ENCODE data around the gene DPP7.

The DPP7 gene

DNA sequence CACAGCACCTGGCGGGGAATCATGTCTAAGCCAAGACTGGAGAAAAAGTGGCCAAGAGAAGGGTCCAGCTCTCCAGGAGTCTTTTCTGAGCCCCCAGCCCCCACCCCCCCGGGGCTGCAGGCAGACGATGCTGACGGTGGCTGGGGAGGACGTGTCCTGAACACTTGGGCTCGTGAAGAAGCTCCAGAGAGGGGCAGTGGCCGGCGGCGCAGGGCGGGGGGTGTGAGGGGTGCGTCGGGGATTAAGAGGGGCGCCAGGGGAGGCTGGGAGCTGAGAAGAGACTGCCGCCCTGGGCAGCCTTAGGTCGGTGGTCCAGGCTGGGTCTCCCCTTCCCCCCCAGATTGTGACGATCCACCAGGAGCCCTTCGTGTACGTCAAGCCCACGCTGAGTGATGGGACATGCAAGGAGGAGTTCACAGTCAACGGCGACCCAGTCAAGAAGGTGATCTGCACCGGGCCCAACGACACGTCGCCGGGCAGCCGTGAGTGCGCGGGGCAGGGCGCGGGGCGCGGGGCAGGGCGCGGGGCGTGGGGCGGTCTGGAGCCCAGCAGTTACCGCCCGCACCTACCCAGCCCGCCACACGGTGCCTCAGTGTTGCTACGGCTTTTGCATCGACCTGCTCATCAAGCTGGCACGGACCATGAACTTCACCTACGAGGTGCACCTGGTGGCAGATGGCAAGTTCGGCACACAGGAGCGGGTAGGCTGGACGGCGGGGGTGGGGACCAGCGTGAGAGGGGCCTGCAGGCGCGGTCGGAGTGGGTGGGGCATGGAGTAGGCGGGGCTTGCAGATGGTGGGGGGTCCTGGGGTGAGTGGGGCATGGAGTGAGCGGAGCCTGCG is 46.4 kb upstream of the DPP7 start:
- Histone ChIP-seq H3K27ac (ENCODE audit: insufficient read depth in 1 of 2, low read depth in 1 of 2, low read length in 2 of 2, poor library complexity in 1 of 2, severe bottlenecking in 2 of 2) (no peak overlapping the region), H3K9me3 (ENCODE audit: control extremely low read depth in 1 of 5, control insufficient read depth in 4 of 5, insufficient read depth in 2 of 5, low read depth in 1 of 5, low read length in 4 of 5) (no peaks in the 10 kb centered on the region), H3K36me3 (ENCODE audit: control insufficient read depth in 4 of 4, insufficient read depth in 4 of 4, low read length in 3 of 4) (no peaks in the 10 kb centered on the region), H3K4me1 (ENCODE audit: control extremely low read depth in 1 of 4, control insufficient read depth in 4 of 4, insufficient read depth in 4 of 4, low read length in 3 of 4) (peaks cover 0 to 49% (median 29%) of the 10 kb centered on the region in 4 experiments), H3K27me3 (replicated peaks in 2 of 5; ENCODE audit: control insufficient read depth in 4 of 5, insufficient read depth in 5 of 5, low read length in 4 of 5) (peaks cover 0 to 96% (median 23%) of the 10 kb centered on the region in 5 experiments), H3K4me3 (ENCODE audit: control insufficient read depth in 1 of 7, extremely low read depth in 1 of 7, insufficient read depth in 4 of 7, low read depth in 2 of 7, low read length in 6 of 7) (no peak overlapping the region)
- ChIA-PET CTCF (no interaction called here), POLR2A (no interaction called here)
- DNase-seq, result peak in 1 of 3 donors; percentile 33
- 32% methylated on average over 43 of the region's 56 CpGs for WGBS (ENCODE audit: insufficient coverage)

DNA sequence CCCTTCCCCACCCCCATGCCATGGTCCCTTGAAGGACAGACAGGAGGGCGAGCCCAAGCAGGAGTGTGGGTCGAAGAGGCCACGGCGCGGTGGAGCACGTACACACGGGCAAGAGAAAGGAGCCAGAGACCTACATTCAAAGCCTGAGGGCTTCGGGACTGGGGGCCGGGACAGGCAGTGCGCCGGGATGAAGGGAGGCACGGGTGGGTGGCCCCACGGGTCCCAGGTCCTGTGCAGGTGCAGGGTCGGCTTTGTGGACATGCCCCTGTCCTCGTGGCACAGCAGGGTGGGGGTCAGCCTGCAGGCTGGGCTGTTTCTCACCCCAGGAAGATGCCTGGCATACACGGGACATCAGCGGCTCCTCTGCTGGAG is 45.5 kb upstream of the DPP7 start:
- POLR2A ChIA-PET, result no interaction called here
- peaks cover 0 to 96% (median 28%) of the 10 kb centered on the region in 5 experiments for H3K27me3 ChIP-seq (replicated peaks in 2 of 5; ENCODE audit: control insufficient read depth in 4 of 5, insufficient read depth in 5 of 5, low read length in 4 of 5)
- no peak overlapping the region for H3K27ac ChIP-seq (ENCODE audit: insufficient read depth in 1 of 2, low read depth in 1 of 2, low read length in 2 of 2, poor library complexity in 1 of 2, severe bottlenecking in 2 of 2)
- DNase-seq, result no peak
- H3K36me3 ChIP-seq (ENCODE audit: control insufficient read depth in 4 of 4, insufficient read depth in 4 of 4, low read length in 3 of 4), result no peaks in the 10 kb centered on the region
- H3K4me1 ChIP-seq (ENCODE audit: control extremely low read depth in 1 of 4, control insufficient read depth in 4 of 4, insufficient read depth in 4 of 4, low read length in 3 of 4), result peaks cover 0 to 49% (median 29%) of the 10 kb centered on the region in 4 experiments
- CTCF ChIA-PET, result no interaction called here
- no peaks in the 10 kb centered on the region for H3K9me3 ChIP-seq (ENCODE audit: control extremely low read depth in 1 of 5, control insufficient read depth in 4 of 5, insufficient read depth in 2 of 5, low read depth in 1 of 5, low read length in 4 of 5)
- H3K4me3 ChIP-seq (ENCODE audit: control insufficient read depth in 1 of 7, extremely low read depth in 1 of 7, insufficient read depth in 4 of 7, low read depth in 2 of 7, low read length in 6 of 7), result no peak overlapping the region
- 76% methylated on average over 17 of the region's 17 CpGs for WGBS (ENCODE audit: insufficient coverage)

DNA sequence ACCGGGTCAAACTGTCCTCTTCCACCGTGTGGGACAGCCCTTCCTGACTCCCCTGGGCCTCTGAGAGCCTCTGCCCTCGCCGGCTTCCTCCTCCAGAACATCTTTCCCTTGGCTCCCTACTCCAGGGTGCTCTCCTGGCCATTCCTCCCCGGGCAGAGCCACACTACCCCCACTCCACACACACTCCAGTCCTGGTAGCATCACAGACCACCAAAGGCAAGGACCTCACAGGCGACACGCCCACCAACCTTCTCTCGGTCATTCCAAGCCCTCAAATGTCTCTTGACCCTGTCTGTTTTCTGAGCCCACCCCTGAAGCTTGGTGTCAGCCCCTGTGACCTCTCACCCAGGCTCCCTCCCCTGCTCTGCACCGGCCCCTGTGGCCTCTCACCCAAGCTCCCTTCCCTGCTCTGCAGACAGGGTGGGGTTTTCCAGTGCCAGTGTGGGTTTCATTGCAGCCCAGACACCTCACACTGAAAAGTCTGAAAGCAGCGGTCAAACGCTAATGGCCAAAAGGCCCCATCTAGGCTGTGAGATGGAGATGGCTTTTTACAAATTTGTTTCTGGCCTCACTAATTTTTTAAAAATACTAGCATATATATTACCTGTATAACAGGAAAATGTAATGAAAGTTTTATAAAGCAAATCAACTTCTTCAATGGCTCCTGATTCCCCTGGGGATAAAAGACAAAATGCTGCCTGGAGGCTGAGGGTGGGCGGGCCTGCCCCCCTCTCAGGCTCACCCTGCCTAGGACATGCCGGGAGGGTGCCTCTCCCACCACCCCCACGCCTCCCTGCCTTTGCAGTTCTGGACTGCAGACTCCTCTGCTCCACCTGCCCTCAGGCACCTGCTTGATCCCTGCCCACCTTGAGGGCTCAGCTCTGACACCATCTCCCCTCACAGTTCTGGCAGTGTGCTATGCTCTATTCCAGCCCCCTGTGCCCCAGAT is 44.8 kb upstream of the DPP7 start:
- Histone ChIP-seq H3K36me3 (ENCODE audit: control insufficient read depth in 4 of 4, insufficient read depth in 4 of 4, low read length in 3 of 4) (no peaks in the 10 kb centered on the region), H3K27ac (ENCODE audit: insufficient read depth in 1 of 2, low read depth in 1 of 2, low read length in 2 of 2, poor library complexity in 1 of 2, severe bottlenecking in 2 of 2) (no peak overlapping the region), H3K27me3 (replicated peaks in 2 of 5; ENCODE audit: control insufficient read depth in 4 of 5, insufficient read depth in 5 of 5, low read length in 4 of 5) (peaks cover 0 to 95% (median 29%) of the 10 kb centered on the region in 5 experiments), H3K9me3 (ENCODE audit: control extremely low read depth in 1 of 5, control insufficient read depth in 4 of 5, insufficient read depth in 2 of 5, low read depth in 1 of 5, low read length in 4 of 5) (no peaks in the 10 kb centered on the region), H3K4me3 (ENCODE audit: control insufficient read depth in 1 of 7, extremely low read depth in 1 of 7, insufficient read depth in 4 of 7, low read depth in 2 of 7, low read length in 6 of 7) (no peak overlapping the region), H3K4me1 (ENCODE audit: control extremely low read depth in 1 of 4, control insufficient read depth in 4 of 4, insufficient read depth in 4 of 4, low read length in 3 of 4) (peaks cover 0 to 49% (median 29%) of the 10 kb centered on the region in 4 experiments)
- CTCF ChIA-PET, result interaction anchor here (1.2 to 1.5 kb wide), 2 partner anchors 13 to 28 kb away, joined by 3 read pairs; partner anchors contain the start of gene TMEM210
- no peak for DNase-seq
- WGBS (ENCODE audit: insufficient coverage), result 48% methylated on average over 8 of the region's 14 CpGs
- POLR2A ChIA-PET, result no interaction called here

DNA sequence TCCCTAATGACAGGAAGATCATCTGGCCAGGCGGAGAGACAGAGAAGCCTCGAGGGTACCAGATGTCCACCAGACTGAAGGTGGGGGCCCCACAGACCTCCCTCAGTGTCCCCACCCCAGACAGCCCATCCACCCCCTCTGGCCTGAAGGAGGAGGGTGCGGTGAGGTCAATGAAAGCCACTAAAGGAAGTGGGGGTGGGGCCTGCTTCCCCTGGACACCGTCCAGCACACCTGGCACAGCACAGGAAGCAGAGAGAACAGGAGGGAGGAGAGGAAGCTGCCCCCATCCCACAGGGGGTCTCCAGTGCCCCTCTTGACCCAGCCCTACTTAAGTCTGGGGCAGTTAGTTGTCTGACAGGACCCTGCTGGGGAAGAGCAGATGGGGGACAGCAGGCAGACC is 44.1 kb upstream of the DPP7 start:
- POLR2A ChIA-PET, result no interaction called here
- peaks cover 0 to 49% (median 29%) of the 10 kb centered on the region in 4 experiments for H3K4me1 ChIP-seq (ENCODE audit: control extremely low read depth in 1 of 4, control insufficient read depth in 4 of 4, insufficient read depth in 4 of 4, low read length in 3 of 4)
- H3K9me3 ChIP-seq (ENCODE audit: control extremely low read depth in 1 of 5, control insufficient read depth in 4 of 5, insufficient read depth in 2 of 5, low read depth in 1 of 5, low read length in 4 of 5), result no peaks in the 10 kb centered on the region
- H3K4me3 ChIP-seq (ENCODE audit: control insufficient read depth in 1 of 7, extremely low read depth in 1 of 7, insufficient read depth in 4 of 7, low read depth in 2 of 7, low read length in 6 of 7), result peak overlapping the region in 1 of 7 experiments; percentile 2
- no peak overlapping the region for H3K27ac ChIP-seq (ENCODE audit: insufficient read depth in 1 of 2, low read depth in 1 of 2, low read length in 2 of 2, poor library complexity in 1 of 2, severe bottlenecking in 2 of 2)
- peaks cover 0 to 87% (median 27%) of the 10 kb centered on the region in 5 experiments for H3K27me3 ChIP-seq (replicated peaks in 2 of 5; ENCODE audit: control insufficient read depth in 4 of 5, insufficient read depth in 5 of 5, low read length in 4 of 5)
- WGBS (ENCODE audit: insufficient coverage), result no CpG with 5 or more reads among the region's 4 CpGs
- no peaks in the 10 kb centered on the region for H3K36me3 ChIP-seq (ENCODE audit: control insufficient read depth in 4 of 4, insufficient read depth in 4 of 4, low read length in 3 of 4)
- DNase-seq, result no peak
- CTCF ChIA-PET, result interaction anchor here (1.2 to 1.5 kb wide), 2 partner anchors 14 to 28 kb away, joined by 3 read pairs; partner anchors contain the start of gene TMEM210

DNA sequence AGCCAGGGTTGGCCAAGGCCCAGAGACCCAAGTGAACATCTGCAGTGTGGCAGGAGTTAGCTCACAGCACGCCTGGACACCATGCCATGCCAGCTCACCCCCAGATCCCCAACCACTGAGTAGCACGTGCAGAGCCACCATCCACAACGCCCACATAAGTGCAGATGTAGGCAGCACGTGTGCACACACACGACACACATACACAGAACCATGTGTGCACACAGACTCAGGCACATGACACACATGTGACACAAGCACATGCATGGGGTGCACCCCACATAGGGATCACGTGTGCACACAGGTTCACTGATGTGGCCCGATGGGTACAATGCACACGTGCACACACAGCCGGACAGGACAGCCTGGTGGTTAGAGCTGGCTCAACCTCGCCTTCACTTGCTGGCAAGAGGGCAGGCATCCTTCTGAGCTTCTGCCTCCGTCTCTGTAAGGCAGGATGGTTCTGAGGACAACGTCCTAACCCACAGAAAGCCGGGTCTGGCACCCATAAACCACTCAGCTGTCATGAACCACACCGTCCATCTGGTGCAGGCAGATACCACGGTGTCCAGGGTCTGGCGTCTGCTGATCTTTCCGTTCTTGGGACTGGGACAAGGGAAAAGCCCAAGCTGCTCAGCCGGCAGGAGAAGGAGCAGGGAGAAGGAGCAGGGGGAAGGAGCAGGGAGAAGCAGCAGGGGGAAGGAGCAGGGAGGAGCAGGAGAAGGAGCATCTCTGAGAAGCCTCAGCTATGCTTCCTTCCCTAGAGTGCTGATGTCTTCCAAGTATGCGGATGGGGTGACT is 43.3 kb upstream of the DPP7 start:
- Histone ChIP-seq H3K4me3 (ENCODE audit: control insufficient read depth in 1 of 7, extremely low read depth in 1 of 7, insufficient read depth in 4 of 7, low read depth in 2 of 7, low read length in 6 of 7) (no peak overlapping the region), H3K27ac (ENCODE audit: insufficient read depth in 1 of 2, low read depth in 1 of 2, low read length in 2 of 2, poor library complexity in 1 of 2, severe bottlenecking in 2 of 2) (no peak overlapping the region), H3K4me1 (ENCODE audit: control extremely low read depth in 1 of 4, control insufficient read depth in 4 of 4, insufficient read depth in 4 of 4, low read length in 3 of 4) (peaks cover 0 to 41% (median 23%) of the 10 kb centered on the region in 4 experiments), H3K9me3 (ENCODE audit: control extremely low read depth in 1 of 5, control insufficient read depth in 4 of 5, insufficient read depth in 2 of 5, low read depth in 1 of 5, low read length in 4 of 5) (no peaks in the 10 kb centered on the region), H3K36me3 (ENCODE audit: control insufficient read depth in 4 of 4, insufficient read depth in 4 of 4, low read length in 3 of 4) (no peaks in the 10 kb centered on the region), H3K27me3 (replicated peaks in 2 of 5; ENCODE audit: control insufficient read depth in 4 of 5, insufficient read depth in 5 of 5, low read length in 4 of 5) (peaks cover 0 to 79% (median 24%) of the 10 kb centered on the region in 5 experiments)
- POLR2A ChIA-PET, result interaction anchor here (0.6 kb wide), 2 partner anchors 88 to 99 kb away, joined by 3 to 4 read pairs; partner anchors contain the start of gene SAPCD2
- CTCF ChIA-PET, result interaction anchor here (1.0 to 1.5 kb wide), 4 partner anchors 8 to 79 kb away, joined by 3 read pairs; no protein-coding TSS in a partner anchor
- 73% methylated on average over 16 of the region's 19 CpGs for WGBS (ENCODE audit: insufficient coverage)
- DNase-seq, result no peak

DNA sequence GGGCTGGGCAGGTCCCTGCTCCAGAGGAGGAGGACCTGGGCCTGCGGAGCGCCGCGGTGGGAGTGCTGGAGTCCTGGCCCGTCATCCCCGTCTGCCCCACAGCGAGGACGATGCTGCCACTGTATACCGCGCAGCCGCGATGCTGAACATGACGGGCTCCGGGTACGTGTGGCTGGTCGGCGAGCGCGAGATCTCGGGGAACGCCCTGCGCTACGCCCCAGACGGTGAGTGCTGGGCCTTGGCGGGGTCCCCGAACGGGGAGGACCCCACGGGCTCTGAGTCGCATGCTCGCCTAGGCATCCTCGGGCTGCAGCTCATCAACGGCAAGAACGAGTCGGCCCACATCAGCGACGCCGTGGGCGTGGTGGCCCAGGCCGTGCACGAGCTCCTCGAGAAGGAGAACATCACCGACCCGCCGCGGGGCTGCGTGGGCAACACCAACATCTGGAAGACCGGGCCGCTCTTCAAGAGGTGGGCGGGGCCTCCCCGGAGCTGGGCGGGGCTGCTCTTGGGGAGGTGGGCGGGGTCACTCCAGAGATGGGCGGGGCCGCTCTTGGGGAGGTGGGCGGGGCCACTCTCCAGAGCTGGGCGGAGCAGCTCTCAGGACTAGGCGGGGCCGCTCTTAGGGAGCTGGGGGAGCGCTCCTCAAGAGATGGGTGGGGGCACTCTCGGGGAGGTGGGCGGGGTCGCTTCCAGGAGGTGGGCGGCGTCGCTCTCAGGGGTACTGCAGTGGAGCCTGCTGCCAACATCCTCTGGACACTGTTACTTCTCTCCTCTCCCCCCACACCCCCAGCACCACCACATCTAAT is 42.2 kb upstream of the DPP7 start:
- no peaks in the 10 kb centered on the region for H3K9me3 ChIP-seq (ENCODE audit: control extremely low read depth in 1 of 5, control insufficient read depth in 4 of 5, insufficient read depth in 2 of 5, low read depth in 1 of 5, low read length in 4 of 5)
- ChIA-PET POLR2A (interaction anchor here (0.6 kb wide), 1 partner anchor 98 kb away, joined by 4 read pairs; no protein-coding TSS in a partner anchor), CTCF (interaction anchor here (1.1 to 1.4 kb wide), 2 partner anchors 9 to 71 kb away, joined by 3 read pairs; partner anchors contain the start of gene RNF224)
- peak overlapping the region in 3 of 7 experiments; percentile 4 to 63 (median 46) for H3K4me3 ChIP-seq (ENCODE audit: control insufficient read depth in 1 of 7, extremely low read depth in 1 of 7, insufficient read depth in 4 of 7, low read depth in 2 of 7, low read length in 6 of 7)
- H3K27ac ChIP-seq (ENCODE audit: insufficient read depth in 1 of 2, low read depth in 1 of 2, low read length in 2 of 2, poor library complexity in 1 of 2, severe bottlenecking in 2 of 2), result no peak overlapping the region
- H3K4me1 ChIP-seq (ENCODE audit: control extremely low read depth in 1 of 4, control insufficient read depth in 4 of 4, insufficient read depth in 4 of 4, low read length in 3 of 4), result peaks cover 0 to 31% (median 18%) of the 10 kb centered on the region in 4 experiments
- H3K36me3 ChIP-seq (ENCODE audit: control insufficient read depth in 4 of 4, insufficient read depth in 4 of 4, low read length in 3 of 4), result no peaks in the 10 kb centered on the region
- peak; percentile 58 to 75 (median 71) for DNase-seq
- H3K27me3 ChIP-seq (replicated peaks in 2 of 5; ENCODE audit: control insufficient read depth in 4 of 5, insufficient read depth in 5 of 5, low read length in 4 of 5), result peaks cover 0 to 69% (median 24%) of the 10 kb centered on the region in 5 experiments
- WGBS (ENCODE audit: insufficient coverage), result 3% methylated on average over 53 of the region's 65 CpGs

All from common myeloid progenitor, CD34-positive (primary cell).